ENCODE results near the gene SLC38A5. TPM values are rescaled to one million over a fixed set of nuclear protein-coding genes. Genes with fewer than 3 reads are reported as not detected.

The SLC38A5 gene
- total RNA-seq, 1 donor from 2014 or later = 21.5 TPM

DNA sequence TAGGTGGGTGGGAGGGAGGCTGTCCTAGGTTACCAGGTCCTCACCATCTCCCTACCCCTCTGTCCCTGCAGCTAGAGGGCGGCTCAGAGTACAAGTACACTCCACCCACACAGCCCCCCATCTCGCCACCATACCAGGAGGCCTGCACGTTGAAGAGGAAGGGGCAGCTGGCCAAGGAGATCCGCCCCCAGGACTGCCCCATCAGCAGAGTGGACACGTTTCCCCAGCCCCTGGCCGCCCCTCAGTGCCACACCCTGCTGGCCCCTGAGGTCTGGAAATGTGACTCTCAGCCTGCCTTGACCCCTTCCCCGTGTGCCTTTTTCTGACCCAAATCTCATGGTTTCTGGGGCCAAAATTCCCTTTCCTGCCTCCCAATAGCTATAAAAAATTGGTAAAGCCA, 12.5 kb upstream of the SLC38A5 start:
- no peak overlapping the region for H3K4me3 ChIP-seq
- no peak for DNase-seq
- intact Hi-C loops (cut with DNase I) = no loop called here
- no peaks in the 10 kb centered on the region for H3K4me1 ChIP-seq
- peaks cover 11% of the 10 kb centered on the region for H3K36me3 ChIP-seq
- H3K27ac ChIP-seq = no peak overlapping the region
- H3K27me3 ChIP-seq = no peaks in the 10 kb centered on the region
- no peak for ATAC-seq
- H3K9me3 ChIP-seq = no peaks in the 10 kb centered on the region
- TF ChIP-seq, protein P1, sequence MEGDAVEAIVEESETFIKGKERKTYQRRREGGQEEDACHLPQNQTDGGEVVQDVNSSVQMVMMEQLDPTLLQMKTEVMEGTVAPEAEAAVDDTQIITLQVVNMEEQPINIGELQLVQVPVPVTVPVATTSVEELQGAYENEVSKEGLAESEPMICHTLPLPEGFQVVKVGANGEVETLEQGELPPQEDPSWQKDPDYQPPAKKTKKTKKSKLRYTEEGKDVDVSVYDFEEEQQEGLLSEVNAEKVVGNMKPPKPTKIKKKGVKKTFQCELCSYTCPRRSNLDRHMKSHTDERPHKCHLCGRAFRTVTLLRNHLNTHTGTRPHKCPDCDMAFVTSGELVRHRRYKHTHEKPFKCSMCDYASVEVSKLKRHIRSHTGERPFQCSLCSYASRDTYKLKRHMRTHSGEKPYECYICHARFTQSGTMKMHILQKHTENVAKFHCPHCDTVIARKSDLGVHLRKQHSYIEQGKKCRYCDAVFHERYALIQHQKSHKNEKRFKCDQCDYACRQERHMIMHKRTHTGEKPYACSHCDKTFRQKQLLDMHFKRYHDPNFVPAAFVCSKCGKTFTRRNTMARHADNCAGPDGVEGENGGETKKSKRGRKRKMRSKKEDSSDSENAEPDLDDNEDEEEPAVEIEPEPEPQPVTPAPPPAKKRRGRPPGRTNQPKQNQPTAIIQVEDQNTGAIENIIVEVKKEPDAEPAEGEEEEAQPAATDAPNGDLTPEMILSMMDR (IDR thresholded peaks at IDR 0.05) = no peak

DNA sequence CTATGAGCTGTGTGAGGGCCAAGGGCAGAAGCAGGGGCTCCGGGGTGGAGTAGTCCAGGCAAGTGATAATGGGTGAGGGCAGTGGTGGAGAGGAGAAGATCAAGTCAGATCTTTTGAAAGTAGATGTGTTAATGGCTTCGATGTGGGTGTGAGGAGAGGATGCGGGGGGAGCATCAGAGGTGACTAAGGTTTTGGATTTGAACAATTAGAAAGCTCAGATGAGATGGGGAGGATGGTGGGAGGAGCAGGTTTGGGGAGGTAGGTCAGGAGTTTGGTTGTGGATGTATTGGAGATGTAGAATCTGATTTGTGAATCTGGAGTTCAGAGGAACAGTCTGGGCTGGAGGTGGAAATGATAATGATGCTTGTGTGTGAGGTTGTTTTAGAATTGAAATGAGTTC, 10.5 kb upstream of the SLC38A5 start:
- Histone ChIP-seq H3K27me3 (no peaks in the 10 kb centered on the region), H3K9me3 (no peaks in the 10 kb centered on the region), H3K4me1 (no peaks in the 10 kb centered on the region), H3K4me3 (no peak overlapping the region), H3K36me3 (peaks cover 11% of the 10 kb centered on the region), H3K27ac (no peak overlapping the region)
- TF ChIP-seq, protein P1 (IDR thresholded peaks at IDR 0.05) = no peak
- DNase-seq (no peak), ATAC-seq (no peak)
- intact Hi-C loops (cut with DNase I) = no loop called here

DNA sequence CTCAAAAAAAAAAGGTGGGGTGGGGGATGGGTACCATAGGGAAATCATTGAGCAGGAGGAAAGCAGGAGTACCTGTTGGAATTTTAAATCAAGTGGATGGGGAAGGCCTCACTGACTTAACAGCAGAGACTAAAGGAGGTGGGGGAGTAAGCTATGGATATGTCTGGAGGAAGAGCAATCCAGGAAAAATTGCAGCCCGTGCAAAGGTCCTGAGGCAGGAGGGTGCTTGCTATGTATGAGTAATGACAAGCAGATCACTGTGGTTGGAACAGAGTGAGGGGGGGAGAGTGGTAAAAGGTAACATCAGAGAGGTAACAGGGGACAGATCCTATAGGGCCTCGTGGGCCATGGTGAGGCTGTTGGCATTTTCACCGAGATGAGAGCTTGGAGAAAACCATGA, 10.1 kb upstream of the SLC38A5 start:
- Histone ChIP-seq H3K9me3 (no peaks in the 10 kb centered on the region), H3K4me1 (no peaks in the 10 kb centered on the region), H3K4me3 (no peak overlapping the region), H3K36me3 (peaks cover 11% of the 10 kb centered on the region), H3K27me3 (no peaks in the 10 kb centered on the region), H3K27ac (no peak overlapping the region)
- intact Hi-C loops (cut with DNase I) = no loop called here
- no peak for ATAC-seq
- DNase-seq = no peak
- TF ChIP-seq, protein P1 (IDR thresholded peaks at IDR 0.05) = no peak

DNA sequence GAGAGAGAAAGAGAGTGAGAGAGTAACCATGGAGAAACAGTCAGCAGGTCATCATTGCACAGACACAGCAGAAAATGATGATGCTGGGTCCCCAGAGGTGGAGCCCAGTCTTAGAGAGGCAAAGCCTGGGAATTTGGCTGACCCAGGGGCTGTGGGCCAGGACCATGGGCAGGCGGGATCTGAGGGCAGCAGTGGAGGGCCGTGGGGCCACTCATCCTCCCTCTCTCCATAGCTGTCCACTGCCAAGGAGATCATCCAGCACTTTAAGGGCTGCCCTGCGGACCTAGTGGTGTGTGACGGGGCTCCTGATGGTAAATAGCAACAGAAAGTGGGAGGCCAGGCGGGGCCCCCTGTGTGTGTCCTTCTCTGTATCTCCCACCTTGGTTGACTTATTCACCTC, 8.7 kb upstream of the SLC38A5 start:
- no peak overlapping the region for H3K4me3 ChIP-seq
- no peaks in the 10 kb centered on the region for H3K4me1 ChIP-seq
- H3K27me3 ChIP-seq = no peaks in the 10 kb centered on the region
- H3K27ac ChIP-seq = no peak overlapping the region
- DNase-seq = no peak
- TF ChIP-seq, protein P1 (IDR thresholded peaks at IDR 0.05) = no peak
- intact Hi-C loops (cut with DNase I) = no loop called here
- no peak for ATAC-seq
- no peaks in the 10 kb centered on the region for H3K9me3 ChIP-seq
- peaks cover 11% of the 10 kb centered on the region for H3K36me3 ChIP-seq

DNA sequence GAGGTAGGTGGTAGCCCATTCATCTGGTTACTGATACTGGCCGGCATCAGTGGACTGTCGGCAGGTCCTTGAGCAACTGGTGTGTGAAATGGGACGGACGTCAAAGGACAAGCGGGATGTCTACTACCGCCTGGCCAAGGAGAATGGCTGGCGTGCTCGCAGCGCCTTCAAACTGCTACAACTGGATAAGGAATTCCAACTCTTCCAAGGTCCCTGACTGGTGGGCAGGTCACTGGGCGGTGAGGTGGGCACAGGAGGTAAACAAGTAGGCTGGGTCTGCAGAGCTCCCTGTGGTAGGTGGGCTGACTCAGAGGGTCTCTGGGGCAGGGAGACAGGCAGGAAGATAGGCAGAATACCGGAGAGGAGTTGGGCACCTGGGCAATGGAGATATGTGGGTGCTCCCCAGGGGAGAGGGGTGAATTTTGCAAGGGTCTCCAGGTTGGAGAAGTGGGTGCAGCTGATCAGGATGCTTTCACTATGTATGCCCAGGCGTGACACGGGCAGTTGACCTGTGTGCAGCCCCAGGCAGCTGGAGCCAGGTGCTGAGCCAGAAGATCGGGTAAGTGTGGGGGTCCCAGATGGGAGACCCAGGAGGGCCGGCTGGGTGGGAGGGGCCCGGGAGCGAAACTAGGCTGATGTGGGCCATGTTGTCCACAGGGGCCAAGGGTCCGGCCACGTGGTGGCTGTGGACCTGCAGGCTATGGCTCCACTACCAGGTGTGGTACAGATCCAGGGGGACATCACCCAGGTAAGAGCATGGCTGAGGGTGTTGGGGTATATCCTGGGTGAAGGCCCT, 8.1 kb upstream of the SLC38A5 start:
- TF ChIP-seq, protein P1 (IDR thresholded peaks at IDR 0.05) = no peak
- H3K9me3 ChIP-seq = no peaks in the 10 kb centered on the region
- no peak overlapping the region for H3K27ac ChIP-seq
- no peaks in the 10 kb centered on the region for H3K27me3 ChIP-seq
- no peak for DNase-seq
- no peaks in the 10 kb centered on the region for H3K4me1 ChIP-seq
- no peak for ATAC-seq
- no peak overlapping the region for H3K4me3 ChIP-seq
- intact Hi-C loops (cut with DNase I) = no loop called here
- peaks cover 7% of the 10 kb centered on the region for H3K36me3 ChIP-seq

Data from upper lobe of right lung (tissue), 1 donor.